ENCODE data around the gene KCNJ6. TPM values are rescaled to one million over a fixed set of nuclear protein-coding genes. Genes with fewer than 3 reads are reported as not detected.

KCNJ6 gene
- total and polyA plus RNA-seq, 2 donors from 2014 or later = 0.06 TPM; not detected in 1

DNA sequence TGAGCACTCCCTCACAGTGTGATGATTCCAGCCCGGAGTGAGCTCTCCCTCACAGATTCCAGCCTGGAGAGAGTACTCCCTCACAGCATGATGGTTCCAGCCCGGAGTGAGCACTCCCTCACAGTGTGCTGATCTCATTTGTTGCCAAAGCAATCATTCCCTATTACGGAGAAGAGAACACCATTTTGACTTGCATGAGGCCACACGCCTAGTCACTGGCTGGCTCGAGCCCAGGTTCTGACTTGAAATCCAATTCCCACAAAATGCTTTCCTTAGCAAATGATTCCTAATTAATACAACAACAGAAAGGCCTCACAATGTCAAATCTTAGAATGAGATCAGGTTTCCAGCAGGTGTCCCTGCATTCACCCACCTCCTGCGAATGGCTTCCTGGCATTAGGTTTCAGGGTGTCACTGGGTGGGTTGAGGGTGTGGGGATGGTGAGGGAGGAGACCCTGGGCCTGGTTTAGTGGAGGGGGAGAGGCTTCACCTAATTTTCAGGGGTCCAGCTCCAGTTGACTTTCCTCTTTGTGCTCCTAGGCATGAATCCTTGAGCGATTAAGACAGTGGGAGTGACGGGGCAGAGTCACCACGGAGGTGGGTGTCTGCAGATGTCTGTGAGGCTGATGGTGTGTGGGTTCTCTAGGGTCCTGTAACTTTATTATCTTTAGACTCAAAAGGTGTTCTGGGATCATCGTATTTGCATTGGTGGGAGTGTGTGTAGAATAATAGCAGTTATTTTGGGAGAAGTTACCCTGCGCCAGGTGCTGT is 158.5 kb downstream of the KCNJ6 start:
- peak in 2 of 5 donors; percentile 6 to 11 for DNase-seq

DNA sequence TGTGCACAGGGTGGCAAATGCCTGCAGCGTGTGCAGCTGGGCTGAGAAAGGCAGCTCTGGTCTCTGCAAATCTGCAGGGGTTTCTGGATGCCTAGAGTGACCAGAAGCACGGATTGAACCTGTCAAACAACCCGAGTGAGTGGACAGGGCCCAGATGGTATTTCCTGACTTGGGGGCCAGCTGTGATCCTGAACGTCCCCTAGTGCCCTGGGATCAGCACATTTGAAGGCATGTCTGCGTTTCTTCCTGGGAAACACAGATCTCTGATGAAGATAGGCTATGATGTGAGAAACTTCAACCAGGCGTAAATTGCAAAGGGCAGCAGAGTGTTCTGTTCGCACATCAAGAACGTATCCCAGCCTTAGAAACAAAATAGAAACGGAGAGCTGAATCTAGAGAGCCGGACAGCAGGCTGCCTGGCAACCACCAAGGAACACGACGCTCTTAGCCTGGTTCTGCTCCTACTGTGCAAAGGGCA is 163.1 kb downstream of the KCNJ6 start:
- no peak overlapping the region for H3K27ac ChIP-seq (ENCODE audit: low read depth in 2 of 2, low read length in 2 of 2)
- H3K4me3 ChIP-seq (ENCODE audit: low read length in 3 of 3) = no peak overlapping the region
- H3K36me3 ChIP-seq (ENCODE audit: control insufficient read depth in 2 of 3, insufficient read depth in 3 of 3, low read length in 3 of 3) = no peaks in the 10 kb centered on the region
- no peaks in the 10 kb centered on the region for H3K9me3 ChIP-seq (ENCODE audit: control insufficient read depth in 2 of 3, insufficient read depth in 1 of 3, low read length in 3 of 3)
- TF ChIP-seq, protein P1, sequence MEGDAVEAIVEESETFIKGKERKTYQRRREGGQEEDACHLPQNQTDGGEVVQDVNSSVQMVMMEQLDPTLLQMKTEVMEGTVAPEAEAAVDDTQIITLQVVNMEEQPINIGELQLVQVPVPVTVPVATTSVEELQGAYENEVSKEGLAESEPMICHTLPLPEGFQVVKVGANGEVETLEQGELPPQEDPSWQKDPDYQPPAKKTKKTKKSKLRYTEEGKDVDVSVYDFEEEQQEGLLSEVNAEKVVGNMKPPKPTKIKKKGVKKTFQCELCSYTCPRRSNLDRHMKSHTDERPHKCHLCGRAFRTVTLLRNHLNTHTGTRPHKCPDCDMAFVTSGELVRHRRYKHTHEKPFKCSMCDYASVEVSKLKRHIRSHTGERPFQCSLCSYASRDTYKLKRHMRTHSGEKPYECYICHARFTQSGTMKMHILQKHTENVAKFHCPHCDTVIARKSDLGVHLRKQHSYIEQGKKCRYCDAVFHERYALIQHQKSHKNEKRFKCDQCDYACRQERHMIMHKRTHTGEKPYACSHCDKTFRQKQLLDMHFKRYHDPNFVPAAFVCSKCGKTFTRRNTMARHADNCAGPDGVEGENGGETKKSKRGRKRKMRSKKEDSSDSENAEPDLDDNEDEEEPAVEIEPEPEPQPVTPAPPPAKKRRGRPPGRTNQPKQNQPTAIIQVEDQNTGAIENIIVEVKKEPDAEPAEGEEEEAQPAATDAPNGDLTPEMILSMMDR (IDR thresholded peaks at IDR 0.05; ENCODE audit: borderline replicate concordance, extremely low read depth, insufficient read depth) = no peak
- no peak for FAIRE-seq
- H3K4me1 ChIP-seq (ENCODE audit: control insufficient read depth in 2 of 3, insufficient read depth in 2 of 3, low read depth in 1 of 3, low read length in 3 of 3) = peaks cover 0 to 2% (median 0%) of the 10 kb centered on the region in 3 donors
- H3K9ac ChIP-seq (ENCODE audit: low read length in 3 of 3) = no peak overlapping the region
- peak in 4 of 5 donors; percentile 31 to 52 (median 42) for DNase-seq
- intact Hi-C loops (cut with DNase I) = no loop called here
- no peaks in the 10 kb centered on the region for H3K27me3 ChIP-seq (ENCODE audit: control insufficient read depth, insufficient read depth, low read length)

More for the DNA sequence above, 158.5 kb downstream of the KCNJ6 start:
- TF ChIP-seq, protein P1 (IDR thresholded peaks at IDR 0.05; ENCODE audit: borderline replicate concordance, extremely low read depth, insufficient read depth) = no peak
- H3K27me3 ChIP-seq (ENCODE audit: control insufficient read depth, insufficient read depth, low read length) = no peaks in the 10 kb centered on the region
- intact Hi-C loops (cut with DNase I) = no loop called here
- no peaks in the 10 kb centered on the region for H3K4me1 ChIP-seq (ENCODE audit: control insufficient read depth in 2 of 3, insufficient read depth in 2 of 3, low read depth in 1 of 3, low read length in 3 of 3)
- no peak overlapping the region for H3K9ac ChIP-seq (ENCODE audit: low read length in 3 of 3)
- H3K36me3 ChIP-seq (ENCODE audit: control insufficient read depth in 2 of 3, insufficient read depth in 3 of 3, low read length in 3 of 3) = no peaks in the 10 kb centered on the region
- no peak overlapping the region for H3K27ac ChIP-seq (ENCODE audit: low read depth in 2 of 2, low read length in 2 of 2)
- no peak overlapping the region for H3K4me3 ChIP-seq (ENCODE audit: low read length in 3 of 3)
- no peak for FAIRE-seq
- no peaks in the 10 kb centered on the region for H3K9me3 ChIP-seq (ENCODE audit: control insufficient read depth in 2 of 3, insufficient read depth in 1 of 3, low read length in 3 of 3)

DNA sequence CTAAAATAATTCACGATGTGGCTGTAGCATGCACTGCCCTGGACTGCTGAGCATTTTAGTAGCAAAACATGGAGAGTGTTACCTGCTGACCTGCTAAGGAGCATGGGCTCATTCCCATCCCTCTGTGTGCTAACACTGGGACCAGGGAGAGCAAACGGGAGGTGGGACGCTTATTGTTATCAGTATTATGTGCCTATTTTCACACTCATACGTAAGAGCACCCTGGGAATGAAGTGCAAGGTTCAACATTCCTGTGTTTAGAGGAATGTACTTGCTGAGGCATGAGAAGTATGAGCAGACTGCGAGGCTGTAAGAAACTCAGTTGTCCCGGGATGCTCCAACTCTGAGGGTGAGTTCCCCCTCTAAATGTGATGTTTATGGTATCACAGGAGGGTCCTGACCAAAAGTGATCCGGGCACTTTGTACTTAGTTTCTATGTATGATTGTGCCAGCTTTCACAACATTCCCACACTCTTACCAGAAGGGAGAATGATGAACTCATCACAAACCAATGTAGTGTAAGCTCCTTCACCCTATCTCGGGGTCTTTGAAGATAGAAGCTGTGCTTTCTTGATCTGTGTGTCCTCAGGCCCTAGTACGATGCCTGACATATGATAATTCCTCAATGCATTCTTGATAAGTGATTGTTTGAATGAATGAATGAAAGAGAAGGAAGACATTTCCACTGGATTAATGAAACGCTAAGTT is 164.8 kb downstream of the KCNJ6 start:
- FAIRE-seq = no peak
- Histone ChIP-seq H3K9me3 (ENCODE audit: control insufficient read depth in 2 of 3, insufficient read depth in 1 of 3, low read length in 3 of 3) (no peaks in the 10 kb centered on the region), H3K4me3 (ENCODE audit: low read length in 3 of 3) (no peak overlapping the region), H3K27me3 (ENCODE audit: control insufficient read depth, insufficient read depth, low read length) (no peaks in the 10 kb centered on the region), H3K9ac (ENCODE audit: low read length in 3 of 3) (no peak overlapping the region), H3K4me1 (ENCODE audit: control insufficient read depth in 2 of 3, insufficient read depth in 2 of 3, low read depth in 1 of 3, low read length in 3 of 3) (peaks cover 0 to 2% (median 0%) of the 10 kb centered on the region in 3 donors), H3K36me3 (ENCODE audit: control insufficient read depth in 2 of 3, insufficient read depth in 3 of 3, low read length in 3 of 3) (no peaks in the 10 kb centered on the region), H3K27ac (ENCODE audit: low read depth in 2 of 2, low read length in 2 of 2) (no peak overlapping the region)
- TF ChIP-seq, protein P1 (IDR thresholded peaks at IDR 0.05; ENCODE audit: borderline replicate concordance, extremely low read depth, insufficient read depth) = no peak
- peak in 1 of 5 donors; percentile 16 for DNase-seq
- intact Hi-C loops (cut with DNase I) = no loop called here

Measured in kidney (tissue), 14 donors.